Right lobe of liver (tissue), 6 donors: ENCODE data around the gene PTPN3. TPM values are rescaled to one million over a fixed set of nuclear protein-coding genes. Genes with fewer than 3 reads are reported as not detected.

Source experiments
- ATAC-seq, 4 donors: fragments of 200-7000 bp; cut with Tn5 transposase; one replicate each; pipeline ENCODE4 v1.9.1; 2020; ENCODE audit warnings: mild to moderate bottlenecking in 4 of 4, moderate library complexity in 4 of 4
- DNase-seq, 3 donors: peaks; one replicate each; pipeline ENCODE4 v3.0.0-alpha.2; 2020
- H3K27ac ChIP-seq, 3 donors: fragments of 200-600 bp; one replicate each; pipeline ENCODE4 v1.8.0; 2022
- H3K27me3 ChIP-seq, 2 donors: fragments of 200-600 bp; one replicate each; pipeline ENCODE4 v1.8.0; 2022
- H3K36me3 ChIP-seq, 4 donors: fragments of 200-600 bp; sonication (generic) in 1 of 4; one replicate each; pipeline versions ENCODE4 v1.5.1 to v1.8.0; 2017 to 2022; ENCODE audit warnings: control low read depth in 1 of 4
- H3K4me1 ChIP-seq, 4 donors: fragments of 200-600 bp; sonication (generic) in 1 of 4; one replicate each; pipeline versions ENCODE4 v1.5.1 to v1.8.0; 2017 to 2022; ENCODE audit warnings: control low read depth in 1 of 4
- H3K4me3 ChIP-seq, 3 donors: fragments of 200-600 bp; one replicate each; pipeline ENCODE4 v1.8.0; 2022
- H3K9me3 ChIP-seq, 4 donors: fragments of 200-600 bp; sonication (generic) in 1 of 4; one replicate each; pipeline versions ENCODE4 v1.5.1 to v1.8.0; 2017 to 2022; ENCODE audit warnings: control low read depth in 1 of 4
- CTCF ChIP-seq, 4 donors: fragments of 200-600 bp in 3 of 4; fragments of 450-650 bp in 1 of 4; IDR thresholded peaks; one replicate each; pipeline versions ENCODE4 v1.5.1 to v1.8.0; 2016 to 2022; ENCODE audit warnings: antibody characterized with exemption in 4 of 4, mild to moderate bottlenecking in 2 of 4
- POLR2A ChIP-seq: fragments of 450-650 bp; IDR thresholded peaks from one replicate; pipeline ENCODE4 v1.6.1; 2017; ENCODE audit warnings: antibody characterized with exemption, mild to moderate bottlenecking
- WGBS: methylation state at CpG from one replicate; pipeline ENCODE4 v1.1.6; 2018; ENCODE audit warnings: low coverage, low lambda C conversion rate; ENCODE audit not compliant: insufficient coverage; ENCODE audit errors: missing lambda C conversion rate; 5-methylcytosine and 5-hydroxymethylcytosine counted together
- intact Hi-C, 2 donors: fragments of 100-400 bp; cut with DNase I; formaldehyde crosslinking; loops; one replicate each; pipeline versions ENCODE4 v1.11.2 to v1.14.1; 2022
- total RNA-seq, 6 experiments: library from RNA; depleted of rRNA in 2 of 6; stranded (reverse); fragments of >200 nt in 2 of 6; fragmentation: NEBNext Ultra II Directional in 3 of 6; extraction: Animal tissue kit (Norgen Biotek cat#: 25700) in 3 of 6; gene quantifications; one replicate each; pipeline versions ENCODE4 v1.1.0 to v1.2.4, GENCODE V29; 2016 to 2023
- donor health status: DM: no; HTN: yes; CAD: no.
- donor health status: DM: no; HTN: no; CAD: no.
- donor health status: DM: no; HTN: no; CAD: no.
- donor health status: DM: no; HTN: yes; CAD: no.
- donor health status: DM: no; HTN: yes; CAD: no.

The PTPN3 gene
- total RNA-seq, 6 experiments from 2014 or later, result 15.0 to 33.3 (median 30.0) TPM

- no peak overlapping the region for H3K27ac ChIP-seq
- no peaks in the 10 kb centered on the region for H3K27me3 ChIP-seq
- intact Hi-C loops, result no loop called here
- peaks cover 3 to 82% (median 35%) of the 10 kb centered on the region in 4 donors for H3K36me3 ChIP-seq
- WGBS, result 51% methylated on average over 7 of the region's 7 CpGs
- TF ChIP-seq CTCF (IDR thresholded peaks at IDR 0.05), result no peak
- DNase-seq (no peak), ATAC-seq (no peak)
- H3K4me3 ChIP-seq, result no peak overlapping the region
- H3K4me1 ChIP-seq, result no peaks in the 10 kb centered on the region
- no peaks in the 10 kb centered on the region for H3K9me3 ChIP-seq
Measured at GRCh38 chr9:109422641-109423040, 75.5 kb downstream of the PTPN3 start.

DNA sequence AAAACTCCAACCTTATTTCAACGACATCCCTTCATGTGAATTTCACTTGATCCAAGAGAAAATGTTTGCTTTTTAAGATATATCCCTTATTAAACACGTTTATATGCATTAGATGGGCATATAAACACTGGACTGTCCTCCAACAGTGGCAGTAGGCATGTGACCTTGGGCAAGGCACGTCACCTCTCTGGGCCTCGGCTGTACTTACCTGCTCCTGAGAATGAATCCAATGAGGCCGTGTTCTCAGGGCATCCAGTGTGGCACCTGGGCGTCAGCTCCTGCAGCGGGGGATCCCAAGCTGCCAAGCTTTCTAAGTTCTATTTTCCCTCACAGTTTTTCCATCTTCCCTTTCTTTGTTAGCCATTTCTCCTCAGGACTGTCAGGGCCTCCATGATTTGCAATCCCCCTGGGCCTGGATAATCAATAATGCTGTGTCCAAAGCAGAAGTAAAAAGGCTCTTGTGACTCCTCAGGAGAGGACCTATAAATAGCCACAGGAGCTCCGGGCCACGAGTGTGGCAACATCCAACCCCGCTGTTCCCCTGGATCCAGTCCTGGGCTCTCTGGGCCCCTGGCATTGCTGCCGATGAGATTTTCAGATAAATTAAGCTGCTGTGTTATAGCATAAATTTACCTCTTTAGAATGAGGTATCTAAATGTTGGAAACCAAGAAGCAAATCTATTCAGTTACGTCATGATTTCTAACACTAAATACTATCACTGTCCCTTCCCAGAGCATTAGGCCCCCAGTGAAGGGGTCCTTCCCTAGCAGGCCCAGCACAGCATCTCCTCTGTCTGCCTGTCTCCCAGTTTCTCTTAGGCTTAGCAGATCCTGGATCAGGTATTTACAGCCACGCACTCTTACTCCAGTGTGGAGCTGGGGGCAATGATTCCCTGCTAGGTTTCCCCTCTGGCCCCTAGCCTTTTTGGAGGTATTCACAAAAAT, 76.8 kb downstream of the PTPN3 start:
- 80% methylated on average over 13 of the region's 13 CpGs for WGBS
- DNase-seq (no peak), ATAC-seq (no peak)
- no peak overlapping the region for H3K27ac ChIP-seq
- no peak for TF ChIP-seq POLR2A
- no peak for TF ChIP-seq CTCF (IDR thresholded peaks at IDR 0.05)
- no peaks in the 10 kb centered on the region for H3K4me1 ChIP-seq
- no peak overlapping the region for H3K4me3 ChIP-seq
- H3K9me3 ChIP-seq, result no peaks in the 10 kb centered on the region
- H3K27me3 ChIP-seq, result no peaks in the 10 kb centered on the region
- intact Hi-C loops, result no loop called here
- H3K36me3 ChIP-seq, result peaks cover 3 to 69% (median 33%) of the 10 kb centered on the region in 4 donors

DNA sequence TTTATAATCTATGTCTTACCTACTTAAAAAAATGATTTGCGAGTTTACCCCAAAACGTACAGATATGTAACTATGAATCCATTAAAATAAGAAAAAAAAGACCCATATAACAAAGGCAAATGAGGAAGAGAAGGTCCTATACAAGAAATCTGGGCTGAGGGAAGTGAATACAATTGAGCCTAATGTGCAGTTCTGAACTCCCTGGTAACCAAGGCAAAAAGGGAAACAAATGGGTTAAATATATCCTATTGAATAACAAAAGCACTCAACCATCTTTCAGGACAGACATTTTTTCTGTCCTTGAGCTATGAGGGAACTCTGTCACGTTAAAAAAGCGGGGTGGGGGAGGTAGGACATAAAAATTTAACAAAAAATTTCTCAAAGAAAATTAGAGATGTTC, 78.6 kb downstream of the PTPN3 start:
- H3K27ac ChIP-seq, result no peak overlapping the region
- WGBS, result 74% methylated on average over 4 of the region's 4 CpGs
- H3K9me3 ChIP-seq, result no peaks in the 10 kb centered on the region
- no peaks in the 10 kb centered on the region for H3K27me3 ChIP-seq
- DNase-seq (no peak), ATAC-seq (no peak)
- intact Hi-C loops, result no loop called here
- H3K36me3 ChIP-seq, result peaks cover 3 to 58% (median 30%) of the 10 kb centered on the region in 4 donors
- H3K4me1 ChIP-seq, result no peaks in the 10 kb centered on the region
- no peak overlapping the region for H3K4me3 ChIP-seq
- no peak for TF ChIP-seq CTCF (IDR thresholded peaks at IDR 0.05)
- no peak for TF ChIP-seq POLR2A

DNA sequence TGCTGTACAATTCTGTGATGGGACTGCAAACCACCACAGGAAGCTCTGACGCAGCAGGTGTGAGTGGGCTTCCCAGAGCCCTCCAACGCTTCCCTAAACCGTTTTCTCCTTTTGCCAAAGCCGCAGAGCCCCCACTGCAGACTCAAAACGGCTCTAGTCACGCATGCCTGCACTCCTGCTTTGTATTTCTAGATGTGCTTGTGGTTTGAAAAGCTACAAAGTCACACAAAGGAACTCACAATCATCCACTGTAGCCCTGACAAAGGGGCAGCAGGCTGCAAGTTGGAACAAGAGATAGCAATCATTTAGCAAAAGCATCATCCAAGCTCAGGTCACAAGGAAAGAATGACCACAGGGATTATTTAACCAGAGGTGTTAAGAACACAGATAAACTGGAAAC, 79.3 kb downstream of the PTPN3 start:
- no peak for DNase-seq
- Histone ChIP-seq H3K27ac (no peak overlapping the region), H3K9me3 (no peaks in the 10 kb centered on the region), H3K27me3 (no peaks in the 10 kb centered on the region), H3K36me3 (peaks cover 3 to 54% (median 30%) of the 10 kb centered on the region in 4 donors), H3K4me3 (no peak overlapping the region), H3K4me1 (no peaks in the 10 kb centered on the region)
- TF ChIP-seq POLR2A, result no peak
- TF ChIP-seq CTCF (IDR thresholded peaks at IDR 0.05), result no peak
- ATAC-seq, result no peak
- intact Hi-C loops, result no loop called here
- WGBS, result 72% methylated on average over 5 of the region's 6 CpGs
